HCT116 (cell line): ENCODE results near the gene TSC22D1. TPM values are rescaled to one million over a fixed set of nuclear protein-coding genes. Genes with fewer than 3 reads are reported as not detected.

Source experiments
- ATAC-seq: fragments of 200-7000 bp; cut with Tn5 transposase; 2 replicates; pipeline ENCODE4 v1.9.1; 2020; ENCODE audit warnings: mild to moderate bottlenecking, moderate library complexity
- BruUV-seq: library from RNA; stranded (reverse); fragments of 400-500 nt; replicated peaks from 2 replicates; lab custom pipeline; 2021; lab: Mats Ljungman, UMichigan
- CTCF ChIA-PET: fragments of 300-600 bp; sonication (Branson Sonifier 250); formaldehyde crosslinking; loops from one replicate; lab custom pipeline; 2021; ENCODE audit warnings: antibody characterized with exemption; lab: Charles Lee
- POLR2A ChIA-PET: fragments of 300-600, 350-600 bp; sonication (Branson Sonifier 250); formaldehyde crosslinking; loops from one replicate; lab custom pipeline; 2021; ENCODE audit warnings: antibody characterized with exemption; lab: Charles Lee
- RAD21 ChIA-PET, 2 experiments: fragments of 300-600 bp; sonication (Branson Sonifier 250); formaldehyde crosslinking; loops; one replicate each; lab custom pipeline; 2023; ENCODE audit warnings: low total read pairs in 2 of 2; ENCODE audit not compliant: uncharacterized antibody in 2 of 2, unreplicated experiment in 2 of 2, low non-redundant PET in 1 of 2; lab: Charles Lee
- DNase-seq: peaks from one replicate; pipeline ENCODE4 v3.0.0-alpha.2; 2010; ENCODE audit warnings: low read depth, low spot score
- H2AFZ ChIP-seq: fragments of 200-600 bp; shearing (Covaris generic), sonication (generic); 2 replicates; pipeline ENCODE4 v1.6.1; 2017; ENCODE audit warnings: low read depth, mixed run types, mixed read lengths, antibody characterized with exemption, low read length; ENCODE audit not compliant: poor library complexity, severe bottlenecking
- H3K27ac ChIP-seq: 2 replicates; pipeline ENCODE4 v1.5.1; 2012; ENCODE audit warnings: low read depth, low read length
- H3K27me3 ChIP-seq: fragments of 200-600 bp; sonication (generic); 2 replicates; pipeline ENCODE4 v1.6.1; 2016; ENCODE audit warnings: mixed run types, low read length, mixed read lengths; ENCODE audit not compliant: insufficient read depth
- H3K36me3 ChIP-seq, 2 experiments: fragments of 200-500 bp in 1 of 2; fragments of 200-600 bp in 1 of 2; sonication (Bioruptor generic) in 1 of 2; sonication (generic) in 1 of 2; 2 replicates each; pipeline versions ENCODE4 v1.5.1 to v1.6.1; 2014 to 2016; ENCODE audit warnings: low read length in 2 of 2, inconsistent platforms in 1 of 2, mixed read lengths in 1 of 2, mixed run types in 1 of 2; ENCODE audit not compliant: insufficient read depth in 2 of 2, control insufficient read depth in 1 of 2
- H3K4me1 ChIP-seq, 2 experiments: fragments of 200-600 bp in 1 of 2; sonication (generic) in 1 of 2; 2 replicates each; pipeline versions ENCODE4 v1.5.1 to v1.6.1; 2012 to 2017; ENCODE audit warnings: low read length in 2 of 2, inconsistent platforms in 1 of 2, mild to moderate bottlenecking in 1 of 2, mixed read lengths in 1 of 2, mixed run types in 1 of 2, moderate library complexity in 1 of 2; ENCODE audit not compliant: insufficient read depth in 2 of 2, control insufficient read depth in 1 of 2
- H3K4me2 ChIP-seq: fragments of 200-600 bp; sonication (generic); 2 replicates; pipeline ENCODE4 v1.6.1; 2017; ENCODE audit warnings: mixed run types, low read length, mixed read lengths
- H3K4me3 ChIP-seq, 2 experiments: fragments of 200-600 bp in 1 of 2; sonication (generic) in 1 of 2; replicated peaks in 1 of 2; 2 replicates each; pipeline ENCODE4 v1.5.1; 2011 to 2016; ENCODE audit warnings: low read length in 2 of 2, control low read depth in 1 of 2, low read depth in 1 of 2, mild to moderate bottlenecking in 1 of 2, mixed read lengths in 1 of 2, mixed run types in 1 of 2
- H3K79me2 ChIP-seq: fragments of 200-600 bp; sonication (generic); 2 replicates; pipeline ENCODE4 v1.6.1; 2017; ENCODE audit warnings: mild to moderate bottlenecking, mixed run types, low read length, moderate library complexity, mixed read lengths; ENCODE audit not compliant: insufficient read depth
- H3K9ac ChIP-seq: fragments of 200-600 bp; sonication (generic); 2 replicates; pipeline ENCODE4 v1.6.1; 2016; ENCODE audit warnings: low read length, mixed read lengths
- H3K9me2 ChIP-seq: fragments of 200-600 bp; sonication (generic), shearing (Covaris generic); 2 replicates; pipeline ENCODE4 v1.6.1; 2017; ENCODE audit warnings: mixed run types, mild to moderate bottlenecking, moderate library complexity; ENCODE audit not compliant: insufficient read depth
- H3K9me3 ChIP-seq, 2 experiments: fragments of 200-500 bp in 1 of 2; fragments of 200-600 bp in 1 of 2; sonication (Bioruptor generic) in 1 of 2; sonication (generic) in 1 of 2; 2 replicates each; pipeline ENCODE4 v1.6.1; 2014 to 2017; ENCODE audit warnings: low read length in 2 of 2, mixed read lengths in 2 of 2, inconsistent platforms in 1 of 2, low read depth in 1 of 2, mild to moderate bottlenecking in 1 of 2, mixed run types in 1 of 2, moderate library complexity in 1 of 2; ENCODE audit not compliant: control insufficient read depth in 1 of 2, insufficient read depth in 1 of 2
- H4K20me1 ChIP-seq: fragments of 200-600 bp; sonication (generic), shearing (Covaris generic); 2 replicates; pipeline ENCODE4 v1.6.1; 2017; ENCODE audit warnings: mixed run types, mild to moderate bottlenecking, moderate library complexity; ENCODE audit not compliant: insufficient read depth
- CBX3 ChIP-seq: IDR thresholded peaks from 2 replicates; pipeline ENCODE4 v1.6.1; 2012; ENCODE audit warnings: low read depth
- CEBPB ChIP-seq: IDR thresholded peaks from 2 replicates; pipeline ENCODE4 v1.6.1; 2012; ENCODE audit warnings: low read depth
- EGR1 ChIP-seq: IDR thresholded peaks from 2 replicates; pipeline ENCODE4 v1.6.1; 2012; ENCODE audit warnings: low read depth
- ELF1 ChIP-seq: IDR thresholded peaks from 2 replicates; pipeline ENCODE4 v1.6.1; 2012; ENCODE audit warnings: low read depth, borderline replicate concordance
- EZH2 ChIP-seq: fragments of 200-600 bp; sonication (generic); IDR thresholded peaks from 2 replicates; pipeline ENCODE4 v1.6.1; 2017; ENCODE audit warnings: antibody characterized with exemption, mixed run types
- EZH2phosphoT487 ChIP-seq: fragments of 200-600 bp; IDR thresholded peaks from 2 replicates; pipeline ENCODE4 v1.6.1; 2018; ENCODE audit warnings: antibody characterized with exemption, borderline replicate concordance
- FOSL1 ChIP-seq: IDR thresholded peaks from 2 replicates; pipeline ENCODE4 v1.6.1; 2012; ENCODE audit warnings: low read depth
- JUND ChIP-seq: IDR thresholded peaks from 2 replicates; pipeline ENCODE4 v1.6.1; 2012
- MAX ChIP-seq: IDR thresholded peaks from 2 replicates; pipeline ENCODE4 v1.6.1; 2012
- POLR2A ChIP-seq: IDR thresholded peaks from 2 replicates; pipeline ENCODE4 v1.7.0; 2011; ENCODE audit warnings: borderline replicate concordance; ENCODE audit not compliant: insufficient read depth, insufficient read length; ENCODE audit errors: extremely low read depth
- POLR2AphosphoS5 ChIP-seq: IDR thresholded peaks from 2 replicates; pipeline ENCODE4 v1.6.1; 2011; ENCODE audit warnings: mild to moderate bottlenecking, low read depth, low read length, moderate library complexity
- RAD21 ChIP-seq: IDR thresholded peaks from 2 replicates; pipeline ENCODE4 v1.6.1; 2012; ENCODE audit warnings: low read depth, mild to moderate bottlenecking
- SIN3A ChIP-seq: IDR thresholded peaks from 2 replicates; pipeline ENCODE4 v1.6.1; 2012; ENCODE audit warnings: low read depth
- SRF ChIP-seq: IDR thresholded peaks from 2 replicates; pipeline ENCODE4 v1.6.1; 2012; ENCODE audit warnings: low read depth
- TCF7L2 ChIP-seq: IDR thresholded peaks from 2 replicates; pipeline ENCODE4 v1.7.0; 2011; ENCODE audit warnings: borderline replicate concordance, inconsistent platforms; ENCODE audit not compliant: insufficient read depth, insufficient read length; ENCODE audit errors: extremely low read depth
- YY1 ChIP-seq: IDR thresholded peaks from 2 replicates; pipeline ENCODE4 v1.6.1; 2011; ENCODE audit warnings: low read length, low read depth, moderate library complexity, mild to moderate bottlenecking; ENCODE audit not compliant: insufficient replicate concordance; ENCODE audit errors: extremely low read depth
- ZBTB33 ChIP-seq: IDR thresholded peaks from 2 replicates; pipeline ENCODE4 v1.6.1; 2011; ENCODE audit warnings: mild to moderate bottlenecking, low read length, moderate library complexity; ENCODE audit not compliant: insufficient replicate concordance; ENCODE audit errors: extremely low read depth
- ZNF274 ChIP-seq: fragments of 200-500 bp; sonication (Bioruptor generic); IDR thresholded peaks from 2 replicates; pipeline ENCODE4 v1.6.1; 2014; ENCODE audit warnings: mild to moderate bottlenecking, low read depth, low read length, inconsistent platforms
- intact Hi-C: fragments of 100-400 bp; cut with micrococcal nuclease; formaldehyde crosslinking; loops from 2 replicates; pipeline ENCODE4 v1.10.0; 2022
- total RNA-seq: library from RNA; stranded (reverse); gene quantifications from one replicate; pipeline ENCODE4 v1.2.1, GENCODE V29; 2021; ENCODE audit not compliant: unreplicated experiment

Gene TSC22D1
- total RNA-seq, 1 experiment from 2014 or later: 268 TPM

GRCh38 chr13:44402899-44403445 lies 173.2 kb downstream of the TSC22D1 start:
- ChIA-PET RAD21 (no interaction called here), CTCF (no interaction called here), POLR2A (interaction anchor here (1.3 kb wide), 1 partner anchor 34 kb away, joined by 4 read pairs; no protein-coding TSS in a partner anchor)
- H3K4me1 ChIP-seq: peaks cover 13 to 23% of the 10 kb centered on the region in 2 experiments
- no peak overlapping the region for H3K4me2 ChIP-seq
- ATAC-seq (no peak), DNase-seq (no peak)
- no peaks in the 10 kb centered on the region for H3K27me3 ChIP-seq
- H4K20me1 ChIP-seq: no peaks in the 10 kb centered on the region
- H3K27ac ChIP-seq: no peak overlapping the region
- H3K9me2 ChIP-seq: no peaks in the 10 kb centered on the region
- intact Hi-C loops: no loop called here
- no peak overlapping the region for H3K4me3 ChIP-seq
- TF ChIP-seq YY1 (no peak), EGR1 (no peak), SIN3A (no peak), RAD21 (no peak), CBX3 (no peak), CEBPB (no peak), EZH2phosphoT487 (no peak)
- no peak overlapping the region for H2AFZ ChIP-seq
- no TSS peak for BruUV-seq
- no peak overlapping the region for H3K9ac ChIP-seq
- no peaks in the 10 kb centered on the region for H3K36me3 ChIP-seq
- no peaks in the 10 kb centered on the region for H3K9me3 ChIP-seq
- H3K79me2 ChIP-seq: no peaks in the 10 kb centered on the region

GRCh38 chr13:44401577-44401976 lies 174.6 kb downstream of the TSC22D1 start:
- ChIA-PET POLR2A (no interaction called here), CTCF (no interaction called here)
- intact Hi-C loops: no loop called here
- no peak for TF ChIP-seq CEBPB
- TF ChIP-seq POLR2AphosphoS5: no peak
- no peak for TF ChIP-seq FOSL1
- no peak for TF ChIP-seq JUND
- no peak for TF ChIP-seq ELF1
- no peak for TF ChIP-seq MAX
- TF ChIP-seq CBX3: no peak
- no peak for TF ChIP-seq POLR2A
- no peak for TF ChIP-seq ZBTB33
- no peak for TF ChIP-seq EZH2phosphoT487
- no peak for TF ChIP-seq SRF
- TF ChIP-seq EGR1: no peak
- TF ChIP-seq EZH2: no peak
- TF ChIP-seq ZNF274: no peak
- TF ChIP-seq TCF7L2: no peak

More at GRCh38 chr13:44401577-44401976, 174.6 kb downstream of the TSC22D1 start:
- no peak overlapping the region for H3K4me3 ChIP-seq
- DNase-seq: no peak
- BruUV-seq: no TSS peak
- RAD21 ChIA-PET: no interaction called here
- no peak overlapping the region for H3K4me2 ChIP-seq
- H3K27me3 ChIP-seq: no peaks in the 10 kb centered on the region
- H3K36me3 ChIP-seq: no peaks in the 10 kb centered on the region
- H3K9me2 ChIP-seq: no peaks in the 10 kb centered on the region
- H3K4me1 ChIP-seq: peaks cover 6 to 13% of the 10 kb centered on the region in 2 experiments; a peak in 2 of 4 replicates
- no peak overlapping the region for H3K9ac ChIP-seq
- no peak overlapping the region for H3K27ac ChIP-seq
- no peaks in the 10 kb centered on the region for H3K79me2 ChIP-seq
- peak overlapping the region; percentile 54 for H2AFZ ChIP-seq
- H4K20me1 ChIP-seq: no peaks in the 10 kb centered on the region
- no peaks in the 10 kb centered on the region for H3K9me3 ChIP-seq
- no peak for ATAC-seq
